Fibroblast of lung (primary cell): ENCODE measurements around the gene DRGX.

ENCODE experiments used
- CTCF ChIP-seq, 2 donors: IDR thresholded peaks in 1 of 2; conservative IDR thresholded peaks in 1 of 2; 1 replicate in 1 of 2; 2 replicates in 1 of 2; pipeline ENCODE4 v1.5.1; 2011 to 2012; ENCODE audit warnings: low read length in 2 of 2, control low read depth in 1 of 2, inconsistent platforms in 1 of 2, low read depth in 1 of 2, mild to moderate bottlenecking in 1 of 2
- EZH2 ChIP-seq: IDR thresholded peaks from 2 replicates; pipeline ENCODE4 v1.5.1; 2012; ENCODE audit warnings: low read length, control low read depth, mild to moderate bottlenecking; ENCODE audit errors: missing control alignments

- TF ChIP-seq CTCF (conservative IDR thresholded peaks at IDR 0.05 in 1 of 2, IDR thresholded peaks at IDR 0.05 in 1 of 2; ENCODE audit: low read depth in 1 of 2, low read length in 2 of 2) (no peak), EZH2 (no peak)
Observed at GRCh38 chr10:49426490-49427360, 30.8 kb upstream of the DRGX start.
